NT2/D1 (cell line): ENCODE results near the gene RPN2.

Source experiments
- SUZ12 ChIP-seq: IDR thresholded peaks from 2 replicates; pipeline ENCODE4 v1.6.1; 2011; ENCODE audit not compliant: insufficient read length, insufficient read depth; ENCODE audit errors: extremely low read depth
- YY1 ChIP-seq: IDR thresholded peaks from 2 replicates; pipeline ENCODE4 v1.6.1; 2011; ENCODE audit not compliant: insufficient read length, insufficient read depth
- ZNF274 ChIP-seq: IDR thresholded peaks from 2 replicates; pipeline ENCODE4 v1.6.1; 2011; ENCODE audit warnings: mild to moderate bottlenecking, low read depth, low read length

GRCh38 chr20:37155987-37156386 lies 23.1 kb upstream of the RPN2 start:
- TF ChIP-seq ZNF274 = no peak
- TF ChIP-seq SUZ12 = no peak
- TF ChIP-seq YY1 = no peak
